Activated CD8-positive, alpha-beta T cell treated with anti-CD3 and anti-CD28 coated beads for 36 hours (primary cell): ENCODE data around the gene NDUFA1. TPM values are rescaled to one million over a fixed set of nuclear protein-coding genes. Genes with fewer than 3 reads are reported as not detected.
"Not testable (repeated sequence)": the region's sequence is repeated elsewhere in the genome, so short reads cannot be mapped to it uniquely, and the experiment has no call there.

Experiments used
- ATAC-seq: fragments of 200-7000 bp; cut with Tn5 transposase; one replicate; pipeline ENCODE4 v1.10.0; 2021; ENCODE audit warnings: mild to moderate bottlenecking, moderate library complexity
- CTCF ChIA-PET: fragments of 350-600 bp; sonication (Branson Sonifier 250); formaldehyde crosslinking; loops from one replicate; lab custom pipeline; 2021; ENCODE audit warnings: antibody characterized with exemption; lab: Charles Lee
- POLR2A ChIA-PET: fragments of 350-600 bp; sonication (Branson Sonifier 250); formaldehyde crosslinking; loops from one replicate; lab custom pipeline; 2021; ENCODE audit warnings: antibody characterized with exemption; lab: Charles Lee
- DNase-seq: peaks from one replicate; pipeline ENCODE4 v3.0.0-alpha.2; 2020
- H3K27ac Mint-ChIP-seq: one replicate; pipeline ENCODE4 v1.8.0; 2021; ENCODE audit warnings: mild to moderate bottlenecking, mixed read lengths
- H3K27me3 Mint-ChIP-seq: one replicate; pipeline ENCODE4 v1.8.0; 2021; ENCODE audit warnings: mixed read lengths
- H3K36me3 Mint-ChIP-seq: one replicate; pipeline ENCODE4 v1.8.0; 2021; ENCODE audit warnings: low read depth, mixed read lengths
- H3K4me1 Mint-ChIP-seq: one replicate; pipeline ENCODE4 v1.8.0; 2021; ENCODE audit warnings: low read depth, mixed read lengths
- H3K4me3 Mint-ChIP-seq: one replicate; pipeline ENCODE4 v1.8.0; 2021; ENCODE audit warnings: mild to moderate bottlenecking, moderate library complexity, mixed read lengths
- H3K9me3 Mint-ChIP-seq: one replicate; pipeline ENCODE4 v1.8.0; 2021; ENCODE audit warnings: mixed read lengths
- CTCF ChIP-seq: fragments of 200-600 bp; IDR thresholded peaks from one replicate; pipeline ENCODE4 v1.8.0; 2022; ENCODE audit warnings: antibody characterized with exemption, mild to moderate bottlenecking
- intact Hi-C: fragments of 100-400 bp; cut with micrococcal nuclease; formaldehyde crosslinking; loops from one replicate; pipeline ENCODE4 v1.10.0; 2022
- total RNA-seq, 2 experiments: library from RNA; stranded (reverse); gene quantifications; one replicate each; pipeline ENCODE4 v1.2.3, GENCODE V29; 2021

NDUFA1 gene
- total RNA-seq, 2 experiments from 2014 or later: 85.5 to 90.6 TPM

GRCh38 chrX:119900976-119901375, 29.3 kb downstream of the NDUFA1 start:
- ATAC-seq: no peak
- POLR2A ChIA-PET: interaction anchor here (1.1 kb wide), 1 partner anchor 42 kb away, joined by 5 read pairs; no protein-coding TSS in a partner anchor
- CTCF ChIA-PET: interaction anchor here (2.3 kb wide), 1 partner anchor 12 kb away, joined by 8 read pairs; no protein-coding TSS in a partner anchor
- no peak for DNase-seq
- no peaks in the 10 kb centered on the region for H3K27me3 Mint-ChIP-seq
- H3K4me3 Mint-ChIP-seq: no peak overlapping the region
- H3K4me1 Mint-ChIP-seq: no peaks in the 10 kb centered on the region
- no peaks in the 10 kb centered on the region for H3K9me3 Mint-ChIP-seq
- H3K27ac Mint-ChIP-seq: no peak overlapping the region
- intact Hi-C loops: no loop called here
- TF ChIP-seq CTCF: no peak
- no peaks in the 10 kb centered on the region for H3K36me3 Mint-ChIP-seq

GRCh38 chrX:119916310-119916709, 44.7 kb downstream of the NDUFA1 start:
- Mint-ChIP-seq H3K27ac (no peak overlapping the region), H3K4me1 (no peaks in the 10 kb centered on the region), H3K27me3 (no peaks in the 10 kb centered on the region), H3K9me3 (no peaks in the 10 kb centered on the region), H3K36me3 (peaks cover 1% of the 10 kb centered on the region), H3K4me3 (no peak overlapping the region)
- intact Hi-C loops: no loop called here
- DNase-seq (no peak), ATAC-seq (no peak)
- CTCF ChIA-PET: no interaction called here
- no peak for TF ChIP-seq CTCF
- POLR2A ChIA-PET: no interaction called here

GRCh38 chrX:119917877-119918276, 46.2 kb downstream of the NDUFA1 start:
- peaks cover 1% of the 10 kb centered on the region for H3K36me3 Mint-ChIP-seq
- H3K27me3 Mint-ChIP-seq: no peaks in the 10 kb centered on the region
- DNase-seq (no peak), ATAC-seq (no peak)
- ChIA-PET POLR2A (no interaction called here), CTCF (no interaction called here)
- H3K4me3 Mint-ChIP-seq: no peak overlapping the region
- TF ChIP-seq CTCF: no peak
- intact Hi-C loops: no loop called here
- no peak overlapping the region for H3K27ac Mint-ChIP-seq
- H3K9me3 Mint-ChIP-seq: no peaks in the 10 kb centered on the region
- H3K4me1 Mint-ChIP-seq: no peaks in the 10 kb centered on the region

- Mint-ChIP-seq H3K27ac (no peak overlapping the region), H3K27me3 (no peaks in the 10 kb centered on the region), H3K36me3 (peaks cover 1% of the 10 kb centered on the region), H3K9me3 (no peaks in the 10 kb centered on the region), H3K4me3 (no peak overlapping the region), H3K4me1 (no peaks in the 10 kb centered on the region)
- TF ChIP-seq CTCF: no peak
- ChIA-PET POLR2A (no interaction called here), CTCF (interaction anchor here (1.4 kb wide), 1 partner anchor 21 kb away, joined by 3 read pairs; no protein-coding TSS in a partner anchor)
- intact Hi-C loops: no loop called here
- DNase-seq (no peak), ATAC-seq (no peak)
These were observed 48.4 kb downstream of the NDUFA1 start for GRCh38 chrX:119919835-119920585.

GRCh38 chrX:119922391-119922790, 50.8 kb downstream of the NDUFA1 start:
- H3K4me3 Mint-ChIP-seq, CTCF ChIA-PET, ATAC-seq, H3K9me3 Mint-ChIP-seq, H3K36me3 Mint-ChIP-seq, intact Hi-C loops, DNase-seq, H3K4me1 Mint-ChIP-seq, H3K27ac Mint-ChIP-seq, H3K27me3 Mint-ChIP-seq, POLR2A ChIA-PET: not testable (repeated sequence)

Other genes starting within 250 kb of the NDUFA1 start
- gene SEPTIN6, start 178.7 kb upstream of the NDUFA1 start, total RNA-seq: 100 to 1,000 TPM; 205 to 209 TPM
- gene SOWAHD, start 113.2 kb upstream of the NDUFA1 start, total RNA-seq: under 1 TPM in 1 of 2 experiments, not detected in 1; 0.23 TPM
- 1,000 to 10,000 TPM; 2,778 to 2,808 TPM for gene RPL39, start 80.2 kb upstream of the NDUFA1 start, total RNA-seq
- gene UPF3B, start 18.9 kb upstream of the NDUFA1 start, total RNA-seq: 10 to 100 TPM; 16.0 to 16.6 TPM
- 10 to 100 TPM; 32.3 to 33.2 TPM for gene RNF113A, start 99 bp upstream of the NDUFA1 start, total RNA-seq
- not detected for gene AKAP14, start 24.1 kb downstream of the NDUFA1 start, total RNA-seq
- gene NKAP, start 71.9 kb downstream of the NDUFA1 start, total RNA-seq: 10 to 100 TPM in 1 of 2 experiments, 1 to 10 TPM in 1; 10.0 to 12.2 TPM
- gene RHOXF2B, start 205.9 kb downstream of the NDUFA1 start, total RNA-seq: not detected
- gene RHOXF1, start 244.1 kb downstream of the NDUFA1 start, total RNA-seq: not detected